CD4-positive, CD25-positive, alpha-beta regulatory T cell (primary cell): ENCODE measurements around the gene SLC35F6. TPM values are rescaled to one million over a fixed set of nuclear protein-coding genes. Genes with fewer than 3 reads are reported as not detected.

ENCODE experiments used
- ATAC-seq, 2 donors: fragments of 150-1000 bp; cut with Tn5 transposase; one replicate each; pipeline ENCODE4 v1.10.0; 2021; ENCODE audit warnings: low read depth in 2 of 2, moderate number of reproducible peaks in 2 of 2, moderate library complexity in 1 of 2
- DNase-seq, 3 donors: peaks; one replicate each; pipeline versions ENCODE4 v3.0.0 to v3.0.0-alpha.2; 2012 to 2022; ENCODE audit warnings: mixed read lengths in 1 of 3
- H3K27ac ChIP-seq: one replicate; pipeline ENCODE4 v1.7.0; 2013; ENCODE audit warnings: mild to moderate bottlenecking, low read length; ENCODE audit not compliant: insufficient read depth, poor library complexity, severe bottlenecking
- H3K27me3 ChIP-seq: one replicate; pipeline ENCODE4 v1.7.0; 2013; ENCODE audit warnings: low read length; ENCODE audit not compliant: control insufficient read depth, insufficient read depth
- H3K36me3 ChIP-seq: one replicate; pipeline ENCODE4 v1.7.0; 2013; ENCODE audit warnings: mild to moderate bottlenecking, low read length, moderate library complexity; ENCODE audit not compliant: control insufficient read depth, insufficient read depth
- H3K4me1 ChIP-seq: 2 replicates; pipeline ENCODE4 v1.7.0; 2013; ENCODE audit warnings: mild to moderate bottlenecking, low read length; ENCODE audit not compliant: insufficient read depth, control insufficient read depth, poor library complexity, severe bottlenecking
- H3K4me3 ChIP-seq: one replicate; pipeline ENCODE4 v1.7.0; 2013; ENCODE audit warnings: low read depth, mild to moderate bottlenecking, low read length, moderate library complexity
- H3K9me3 ChIP-seq, 2 experiments: 1 replicate in 1 of 2; 2 replicates in 1 of 2; pipeline ENCODE4 v1.7.0; 2013; ENCODE audit warnings: low read length in 2 of 2, mild to moderate bottlenecking in 1 of 2, moderate library complexity in 1 of 2; ENCODE audit not compliant: control insufficient read depth in 2 of 2
- H3K27ac Mint-ChIP-seq, 3 donors: one replicate each; pipeline ENCODE4 v1.8.0; 2020 to 2022; ENCODE audit warnings: mild to moderate bottlenecking in 3 of 3, mixed read lengths in 3 of 3, moderate library complexity in 2 of 3
- H3K27me3 Mint-ChIP-seq: one replicate; pipeline ENCODE4 v1.8.0; 2022; ENCODE audit warnings: mild to moderate bottlenecking, mixed read lengths
- H3K36me3 Mint-ChIP-seq: one replicate; pipeline ENCODE4 v1.8.0; 2020; ENCODE audit warnings: mixed read lengths
- H3K4me1 Mint-ChIP-seq, 4 donors: one replicate each; pipeline ENCODE4 v1.8.0; 2020 to 2022; ENCODE audit warnings: mixed read lengths in 4 of 4, mild to moderate bottlenecking in 1 of 4
- H3K4me3 Mint-ChIP-seq, 4 donors: one replicate each; pipeline ENCODE4 v1.8.0; 2020 to 2022; ENCODE audit warnings: mild to moderate bottlenecking in 4 of 4, mixed read lengths in 4 of 4, moderate library complexity in 3 of 4
- H3K9me3 Mint-ChIP-seq, 7 donors: one replicate each; pipeline ENCODE4 v1.8.0; 2020 to 2022; ENCODE audit warnings: mixed read lengths in 7 of 7, mild to moderate bottlenecking in 3 of 7, moderate library complexity in 2 of 7
- polyA plus RNA-seq, 4 donors: library from polyadenylated mRNA; unstranded; fragments of 300-500 nt; fragmentation: Illumina TruSeq; gene quantifications; one replicate each; pipeline ENCODE4 v1.2.3, GENCODE V29; 2021
- total RNA-seq: library from RNA; stranded (reverse); gene quantifications from one replicate; pipeline ENCODE4 v1.2.3, GENCODE V29; 2022

Gene SLC35F6
- total and polyA plus RNA-seq, 5 donors from 2014 or later, result 5.7 to 21.2 (median 7.9) TPM

- Histone ChIP-seq H3K9me3 (no peaks in the 10 kb centered on the region), H3K36me3 (peaks cover 2% of the 10 kb centered on the region), H3K27me3 (no peaks in the 10 kb centered on the region), H3K4me3 (no peak overlapping the region), H3K27ac (peak overlapping the region; percentile 3), H3K4me1 (peaks cover 39% of the 10 kb centered on the region)
- Mint-ChIP-seq H3K27ac (peak overlapping the region in 2 of 3 donors; percentile 17 to 65), H3K36me3 (no peaks in the 10 kb centered on the region), H3K27me3 (no peaks in the 10 kb centered on the region), H3K4me3 (peak overlapping the region in 1 of 4 donors; percentile 56), H3K9me3 (no peaks in the 10 kb centered on the region), H3K4me1 (peaks cover 16 to 79% (median 53%) of the 10 kb centered on the region in 4 donors)
- ATAC-seq, result peak in 1 of 2 donors; percentile 17
- DNase-seq, result peak in 1 of 3 donors; percentile 47
Measured at GRCh38 chr2:26769089-26769761, 5.1 kb downstream of the SLC35F6 start.

- peak overlapping the region in 1 of 4 donors; percentile 46 for H3K4me3 Mint-ChIP-seq
- no peak for ATAC-seq
Measured at GRCh38 chr2:26770986-26771586, 7.0 kb downstream of the SLC35F6 start.

GRCh38 chr2:26772064-26773001 is 8.2 kb downstream of the SLC35F6 start:
- peaks cover 21% of the 10 kb centered on the region for H3K4me1 ChIP-seq

More at GRCh38 chr2:26770986-26771586, 7.0 kb downstream of the SLC35F6 start:
- Mint-ChIP-seq H3K27me3 (no peaks in the 10 kb centered on the region), H3K36me3 (peaks cover 1% of the 10 kb centered on the region), H3K27ac (peak overlapping the region in 2 of 3 donors; percentile 77 to 89), H3K9me3 (no peaks in the 10 kb centered on the region), H3K4me1 (peaks cover 9 to 61% (median 39%) of the 10 kb centered on the region in 4 donors)
- no peak for DNase-seq
- Histone ChIP-seq H3K9me3 (no peaks in the 10 kb centered on the region), H3K27me3 (no peaks in the 10 kb centered on the region), H3K4me3 (no peak overlapping the region), H3K27ac (peak overlapping the region; percentile 10), H3K4me1 (peaks cover 22% of the 10 kb centered on the region), H3K36me3 (peaks cover 13% of the 10 kb centered on the region)

GRCh38 chr2:26776195-26776800 is 12.2 kb downstream of the SLC35F6 start:
- Histone ChIP-seq H3K9me3 (no peaks in the 10 kb centered on the region), H3K27ac (no peak overlapping the region), H3K4me1 (peaks cover 16% of the 10 kb centered on the region), H3K36me3 (peaks cover 55% of the 10 kb centered on the region), H3K4me3 (no peak overlapping the region), H3K27me3 (no peaks in the 10 kb centered on the region)
- H3K4me3 Mint-ChIP-seq, result no peak overlapping the region
- H3K36me3 Mint-ChIP-seq, result peaks cover 27% of the 10 kb centered on the region
- no peak for ATAC-seq
- no peaks in the 10 kb centered on the region for H3K9me3 Mint-ChIP-seq
- peak overlapping the region in 2 of 3 donors; percentile 67 to 83 for H3K27ac Mint-ChIP-seq
- peaks cover 9 to 23% (median 19%) of the 10 kb centered on the region in 4 donors for H3K4me1 Mint-ChIP-seq
- H3K27me3 Mint-ChIP-seq, result no peaks in the 10 kb centered on the region
- peak in 1 of 3 donors; percentile 67 for DNase-seq

More at GRCh38 chr2:26772064-26773001, 8.2 kb downstream of the SLC35F6 start:
- peaks cover 9 to 56% (median 37%) of the 10 kb centered on the region in 4 donors for H3K4me1 Mint-ChIP-seq
- H3K36me3 Mint-ChIP-seq, result peaks cover 7% of the 10 kb centered on the region
- Histone ChIP-seq H3K27ac (no peak overlapping the region), H3K27me3 (no peaks in the 10 kb centered on the region), H3K4me3 (no peak overlapping the region), H3K36me3 (peaks cover 19% of the 10 kb centered on the region), H3K9me3 (no peaks in the 10 kb centered on the region)
- peak overlapping the region; percentile 87 to 92 (median 89) for H3K27ac Mint-ChIP-seq
- peak overlapping the region in 3 of 4 donors; percentile 46 to 75 (median 48) for H3K4me3 Mint-ChIP-seq
- peak; percentile 52 to 64 for ATAC-seq
- H3K9me3 Mint-ChIP-seq, result no peaks in the 10 kb centered on the region
- no peaks in the 10 kb centered on the region for H3K27me3 Mint-ChIP-seq
- peak in 2 of 3 donors; percentile 26 to 80 for DNase-seq

- ATAC-seq (no peak), DNase-seq (no peak)
- peaks cover 55% of the 10 kb centered on the region for H3K36me3 ChIP-seq
- Mint-ChIP-seq H3K4me1 (peaks cover 0 to 5% (median 3%) of the 10 kb centered on the region in 4 donors), H3K9me3 (no peaks in the 10 kb centered on the region), H3K27ac (no peak overlapping the region), H3K27me3 (peaks cover 5% of the 10 kb centered on the region), H3K36me3 (peaks cover 30% of the 10 kb centered on the region), H3K4me3 (no peak overlapping the region)
- H3K4me1 ChIP-seq, result no peaks in the 10 kb centered on the region
- no peaks in the 10 kb centered on the region for H3K27me3 ChIP-seq
- H3K4me3 ChIP-seq, result no peak overlapping the region
- H3K9me3 ChIP-seq, result no peaks in the 10 kb centered on the region
- H3K27ac ChIP-seq, result no peak overlapping the region
Measured at GRCh38 chr2:26778098-26778497, 14.0 kb downstream of the SLC35F6 start.

GRCh38 chr2:26778507-26778906 is 14.4 kb downstream of the SLC35F6 start:
- H3K36me3 ChIP-seq, result peaks cover 55% of the 10 kb centered on the region
- Mint-ChIP-seq H3K27me3 (peaks cover 5% of the 10 kb centered on the region), H3K27ac (no peak overlapping the region), H3K36me3 (peaks cover 30% of the 10 kb centered on the region), H3K4me3 (no peak overlapping the region), H3K4me1 (peaks cover 0 to 5% (median 3%) of the 10 kb centered on the region in 4 donors), H3K9me3 (no peaks in the 10 kb centered on the region)
- no peak overlapping the region for H3K27ac ChIP-seq
- no peaks in the 10 kb centered on the region for H3K4me1 ChIP-seq
- no peak overlapping the region for H3K4me3 ChIP-seq
- no peaks in the 10 kb centered on the region for H3K27me3 ChIP-seq
- ATAC-seq (no peak), DNase-seq (no peak)
- H3K9me3 ChIP-seq, result no peaks in the 10 kb centered on the region

GRCh38 chr2:26780203-26780760 is 16.2 kb downstream of the SLC35F6 start:
- no peak overlapping the region for H3K4me3 Mint-ChIP-seq
- peaks cover 0 to 9% (median 3%) of the 10 kb centered on the region in 4 donors for H3K4me1 Mint-ChIP-seq
- no peaks in the 10 kb centered on the region for H3K9me3 Mint-ChIP-seq
- Histone ChIP-seq H3K36me3 (peaks cover 50% of the 10 kb centered on the region), H3K27ac (no peak overlapping the region), H3K4me3 (no peak overlapping the region), H3K9me3 (no peaks in the 10 kb centered on the region), H3K4me1 (peaks cover 4% of the 10 kb centered on the region), H3K27me3 (no peaks in the 10 kb centered on the region)
- H3K27ac Mint-ChIP-seq, result no peak overlapping the region
- peaks cover 30% of the 10 kb centered on the region for H3K36me3 Mint-ChIP-seq
- DNase-seq (no peak), ATAC-seq (no peak)
- H3K27me3 Mint-ChIP-seq, result peaks cover 5% of the 10 kb centered on the region
